Myocyte (in vitro differentiated cells): ENCODE data around the gene EFCAB6. TPM values are rescaled to one million over a fixed set of nuclear protein-coding genes. Genes with fewer than 3 reads are reported as not detected.

Experiments
- DNase-seq: peaks from one replicate; pipeline ENCODE4 v3.0.0-alpha.2; 2012; ENCODE audit warnings: low read depth
- total RNA-seq: library from RNA; depleted of rRNA; stranded (reverse); fragments of >200 nt; gene quantifications from 2 replicates; pipeline ENCODE4 v1.2.3, GENCODE V29; 2014

EFCAB6 gene
- total RNA-seq, 1 donor from 2014 or later = 2.7 TPM

GRCh38 chr22:43847376-43848289 is 35.5 kb upstream of the EFCAB6 start:
- no peak for DNase-seq

DNA sequence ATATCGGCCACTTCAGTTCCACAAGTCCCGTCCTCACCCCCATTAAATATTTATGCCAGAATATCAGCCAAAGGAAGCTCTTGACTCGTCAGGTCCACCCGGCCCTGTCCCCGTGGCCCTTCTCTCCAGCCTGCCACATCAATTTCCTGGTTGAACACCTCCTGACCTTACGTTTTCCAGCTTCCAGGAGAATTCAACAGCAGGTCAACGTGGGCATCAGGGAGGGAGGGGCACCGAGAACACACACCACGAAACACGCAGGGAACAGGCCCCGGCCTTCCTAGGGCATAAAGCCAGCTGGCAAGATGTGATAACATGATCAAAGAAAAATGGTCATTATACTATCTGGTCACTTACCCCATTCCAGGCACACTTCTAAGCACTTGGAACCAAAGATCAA is 34.9 kb upstream of the EFCAB6 start:
- DNase-seq = no peak

GRCh38 chr22:43845981-43846380 is 33.9 kb upstream of the EFCAB6 start:
- DNase-seq = no peak

GRCh38 chr22:43844560-43845545 is 32.7 kb upstream of the EFCAB6 start:
- DNase-seq = no peak

DNA sequence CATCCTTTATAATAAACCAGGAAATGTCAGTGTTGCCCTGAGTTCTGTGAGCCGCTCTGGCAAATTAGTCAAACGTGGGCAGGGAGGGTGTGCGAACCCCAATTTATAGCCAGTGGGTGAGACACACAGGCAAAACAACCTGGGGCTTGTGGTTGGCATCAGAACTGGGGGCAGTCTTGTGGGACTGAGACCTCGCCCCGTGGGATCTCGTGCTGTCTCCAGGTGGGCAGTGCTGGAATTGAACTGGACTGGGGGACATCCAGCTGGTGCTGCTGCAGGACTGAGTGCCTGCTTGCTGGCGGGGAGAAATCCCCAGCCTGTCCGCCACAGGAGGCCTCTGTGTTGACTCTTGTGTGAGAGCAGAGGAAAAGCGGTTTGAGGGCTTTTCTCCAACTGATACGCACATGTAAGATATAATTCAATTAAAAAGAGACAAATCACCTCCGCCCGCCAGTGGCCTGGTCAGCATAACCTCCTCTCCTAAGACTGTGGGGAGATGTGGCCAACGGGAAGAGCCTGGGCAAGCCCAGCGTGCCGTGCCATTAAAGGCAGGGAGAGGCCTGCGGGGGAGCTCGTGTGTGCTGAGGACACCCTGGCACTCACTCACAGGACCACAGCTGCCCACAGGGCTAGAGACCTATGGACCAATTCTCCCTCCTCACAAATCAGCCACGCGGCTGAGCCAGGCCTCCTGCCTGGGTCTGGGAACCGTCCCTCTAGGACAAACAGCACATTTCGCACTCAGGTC is 31.9 kb upstream of the EFCAB6 start:
- DNase-seq = peak; percentile 25

GRCh38 chr22:43841742-43842141 is 29.6 kb upstream of the EFCAB6 start:
- DNase-seq = no peak

GRCh38 chr22:43840851-43841250 is 28.7 kb upstream of the EFCAB6 start:
- DNase-seq = no peak

DNA sequence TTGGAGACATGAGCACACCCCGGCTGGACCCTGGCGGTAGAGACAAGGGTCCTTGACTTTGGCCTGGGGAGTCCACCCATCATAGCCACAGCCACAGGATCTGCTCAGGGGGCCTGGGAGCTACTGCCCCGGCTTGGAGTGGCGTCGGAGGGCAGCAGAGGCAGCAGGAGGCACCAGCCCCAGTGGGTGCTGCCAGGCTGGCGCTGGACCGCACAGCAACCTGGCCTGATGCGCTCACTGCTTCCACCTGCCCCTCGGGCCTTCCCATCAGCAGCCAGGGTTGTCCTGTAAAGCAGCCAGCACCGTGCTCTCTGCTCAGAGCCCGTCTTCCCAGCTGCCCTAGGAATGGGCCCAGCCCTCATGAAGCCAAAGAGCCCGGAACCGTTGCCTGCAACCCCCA is 28.3 kb upstream of the EFCAB6 start:
- DNase-seq = no peak

DNA sequence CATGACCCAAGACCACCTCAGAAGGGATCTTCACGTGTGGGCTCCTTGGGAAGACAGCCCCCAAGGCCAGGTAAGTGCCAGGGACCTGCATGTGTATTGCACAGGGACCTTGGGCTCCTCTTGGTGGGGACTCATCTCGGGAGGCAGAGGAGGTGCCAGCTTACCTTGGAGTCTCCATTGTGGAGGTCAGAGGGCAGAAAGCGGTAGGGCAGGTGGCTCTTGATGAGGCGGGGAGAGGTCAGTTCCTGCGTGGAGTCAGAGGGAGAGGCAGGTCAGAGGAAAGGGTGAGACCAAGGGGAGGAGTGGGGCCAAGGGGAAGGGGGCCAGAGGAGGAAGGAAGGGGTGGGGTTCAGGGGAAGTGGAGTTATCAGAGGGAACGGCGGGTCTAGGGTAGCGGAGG is 27.7 kb upstream of the EFCAB6 start:
- DNase-seq = no peak

- no peak for DNase-seq
These were observed 26.6 kb upstream of the EFCAB6 start for GRCh38 chr22:43838571-43839307.

- peak; percentile 40 for DNase-seq
These were observed 26.1 kb upstream of the EFCAB6 start for GRCh38 chr22:43838161-43838560.

DNA sequence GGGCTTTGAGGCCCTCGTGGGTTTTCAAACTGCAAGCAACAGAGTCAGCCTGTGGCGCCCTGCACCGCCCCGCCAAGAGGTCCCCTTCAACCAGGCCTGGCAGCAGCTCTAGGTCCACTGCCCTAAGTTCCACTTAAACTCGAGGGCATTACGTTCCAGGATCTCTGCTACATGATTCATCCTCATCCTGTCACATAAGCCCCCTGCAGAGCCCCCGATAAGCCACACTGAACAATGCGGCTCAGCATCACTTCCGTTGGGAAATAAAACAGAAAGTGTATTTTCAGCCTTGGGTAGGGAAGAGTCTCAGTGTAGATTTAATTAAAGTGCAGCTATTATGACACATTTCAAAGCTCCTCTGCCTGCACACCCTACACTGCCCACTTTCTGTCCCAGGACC is 25.6 kb upstream of the EFCAB6 start:
- no peak for DNase-seq

- DNase-seq = no peak
These were observed 23.6 kb upstream of the EFCAB6 start for GRCh38 chr22:43835736-43836135.

- DNase-seq = no peak
These were observed 23.1 kb upstream of the EFCAB6 start for GRCh38 chr22:43835166-43835565.

DNA sequence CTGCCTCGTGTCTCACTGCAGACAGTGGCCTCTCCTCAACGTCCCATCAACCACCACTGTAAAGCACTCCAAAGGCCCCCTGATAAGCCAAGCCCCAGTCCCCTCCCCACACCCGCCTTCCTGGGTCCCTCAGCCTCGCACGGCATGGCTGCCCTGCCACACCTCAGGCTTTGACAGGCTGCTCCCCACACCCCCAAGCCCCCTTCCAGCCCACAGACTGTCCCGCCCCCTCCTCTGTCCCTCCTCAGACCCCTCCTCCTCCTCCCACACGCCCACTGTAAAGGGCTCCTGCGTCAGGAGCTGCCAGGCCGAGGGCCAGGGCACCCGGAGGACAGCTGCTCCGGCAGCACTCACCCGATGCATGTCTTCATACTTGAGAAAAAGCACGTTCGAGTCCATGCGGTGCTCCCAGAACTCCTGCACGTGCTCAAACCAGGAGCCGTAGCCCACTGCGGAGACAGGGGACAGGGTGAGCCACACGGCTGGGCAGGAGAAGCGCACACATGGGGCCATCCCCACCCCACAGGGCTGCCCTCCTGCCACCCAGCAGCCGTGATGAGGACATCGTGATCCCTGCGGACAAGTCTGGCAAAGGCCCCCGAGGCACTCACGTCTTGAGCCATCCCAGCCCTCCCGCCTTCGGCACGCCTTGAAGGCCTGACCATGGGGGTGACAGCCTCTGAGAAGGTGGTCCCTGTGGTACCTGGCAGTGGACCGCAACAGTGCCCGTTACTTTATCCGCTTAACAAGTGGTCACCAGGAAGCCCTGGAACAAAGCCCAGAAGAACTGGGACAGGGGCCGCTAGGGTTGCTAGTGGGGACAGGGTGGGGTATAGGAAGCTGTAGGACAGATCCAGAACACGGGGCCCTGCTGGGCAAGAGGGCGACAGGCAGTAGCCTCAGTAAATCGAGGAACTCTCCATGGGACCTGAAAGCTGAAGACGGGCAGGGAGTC is 21.5 kb upstream of the EFCAB6 start:
- DNase-seq = peak; percentile 23

DNA sequence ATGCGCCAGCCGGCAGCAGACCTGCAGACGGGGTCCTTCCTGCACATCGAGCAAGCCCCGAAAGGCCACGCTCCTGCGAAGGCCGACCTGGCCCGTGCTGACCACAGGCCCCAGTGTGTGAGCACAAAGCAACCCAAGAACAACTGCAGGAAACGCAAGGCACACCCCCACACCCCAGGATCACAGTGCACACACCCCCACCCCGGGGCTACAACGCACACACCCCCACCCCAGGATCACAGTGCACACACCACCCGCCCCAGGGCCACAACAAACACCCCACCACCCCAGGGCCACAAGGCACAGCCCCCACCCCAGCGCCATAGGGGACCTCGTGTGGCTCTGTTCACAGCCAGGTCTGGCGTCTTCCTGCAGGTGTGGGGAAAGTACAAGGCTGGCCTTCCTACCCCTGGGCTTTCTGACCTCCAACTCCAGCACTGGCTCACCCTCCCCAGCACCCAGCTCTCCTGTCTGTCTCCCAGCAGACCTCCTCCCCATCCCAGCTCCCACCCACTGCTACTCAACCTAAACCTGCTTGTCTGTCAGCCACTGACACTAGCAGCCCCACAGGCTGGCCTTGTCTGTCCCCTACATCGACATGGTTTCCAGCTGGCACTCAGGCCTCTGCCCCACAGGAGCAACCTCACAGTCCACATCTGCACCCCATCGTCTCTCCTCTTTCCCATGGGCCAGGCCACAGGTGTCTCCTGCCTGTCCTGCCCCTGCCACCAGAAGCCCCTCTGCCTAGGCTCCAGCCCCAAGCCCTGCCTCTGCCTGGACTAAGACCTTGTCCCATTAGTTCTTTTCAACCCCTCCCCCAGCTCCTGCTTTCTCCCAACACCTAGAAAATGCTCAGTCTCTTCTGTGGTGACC is 20.5 kb upstream of the EFCAB6 start:
- no peak for DNase-seq

DNA sequence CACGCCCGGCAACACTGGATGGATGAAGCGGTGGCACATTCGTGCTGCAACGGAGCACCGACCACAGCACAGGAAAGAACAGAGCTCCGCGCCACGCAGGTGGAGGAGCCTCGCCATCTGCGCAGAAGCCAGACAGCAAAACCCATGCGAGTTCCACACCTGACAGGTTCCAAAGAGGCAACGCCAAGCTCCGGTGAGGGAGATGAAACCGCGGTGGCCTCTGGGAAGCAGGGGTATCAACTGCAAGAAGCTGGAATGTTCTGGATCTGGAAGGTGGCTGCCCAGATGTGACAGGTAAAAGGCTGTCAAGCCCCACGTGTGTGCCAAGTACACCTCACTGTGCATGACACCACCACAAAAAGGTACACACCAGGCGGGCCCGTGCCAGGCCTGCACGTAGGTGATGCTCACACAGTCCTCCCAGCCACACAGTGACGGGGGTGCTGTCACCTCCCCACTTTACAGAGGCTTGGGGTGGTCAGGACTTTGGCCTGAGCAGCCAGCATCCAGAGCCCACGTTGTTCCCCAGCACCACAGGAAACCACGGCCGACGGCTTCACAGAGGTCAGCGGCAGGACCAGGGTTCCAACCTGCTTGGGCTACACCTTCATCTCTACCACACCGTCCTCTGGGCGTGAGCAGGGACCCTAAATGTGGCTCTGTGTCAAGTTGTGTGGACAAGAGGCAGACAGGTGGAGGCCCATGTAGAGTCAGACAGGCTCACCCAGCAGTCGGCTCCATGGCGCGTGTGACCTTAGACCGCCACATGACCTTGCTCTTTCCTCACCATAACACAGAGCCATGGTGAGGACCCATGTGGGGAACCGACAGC is 19.7 kb upstream of the EFCAB6 start:
- DNase-seq = no peak
